Panc1 (cell line): ENCODE measurements around the gene IL1RAPL1. TPM values are rescaled to one million over a fixed set of nuclear protein-coding genes. Genes with fewer than 3 reads are reported as not detected.

Experiments used
- ATAC-seq: fragments of 200-7000 bp; cut with Tn5 transposase; 2 replicates; pipeline ENCODE4 v1.9.1; 2020; ENCODE audit warnings: mild to moderate bottlenecking, moderate library complexity
- BruUV-seq: library from RNA; stranded (reverse); fragments of 400-500 nt; replicated peaks from 2 replicates; lab custom pipeline; 2021; lab: Mats Ljungman, UMichigan
- CTCF ChIA-PET: fragments of 300-600 bp; sonication (Branson Sonifier 250); formaldehyde crosslinking; loops from one replicate; lab custom pipeline; 2022; ENCODE audit warnings: antibody characterized with exemption; lab: Charles Lee
- POLR2A ChIA-PET: fragments of 300-600 bp; sonication (Branson Sonifier 250); formaldehyde crosslinking; loops from one replicate; lab custom pipeline; 2022; ENCODE audit warnings: antibody characterized with exemption; lab: Charles Lee
- DNase-seq: peaks from one replicate; pipeline ENCODE4 v3.0.0-alpha.2; 2010; ENCODE audit warnings: low read depth, low spot score
- H3K27ac ChIP-seq: 2 replicates; pipeline ENCODE4 v1.5.1; 2011; ENCODE audit warnings: mild to moderate bottlenecking, low read length, inconsistent platforms
- H3K27me3 ChIP-seq: fragments of 200-500 bp; sonication (Bioruptor generic); 2 replicates; pipeline ENCODE4 v1.6.0; 2014; ENCODE audit warnings: low read length, inconsistent platforms; ENCODE audit not compliant: control insufficient read depth, insufficient read depth
- H3K36me3 ChIP-seq: fragments of 200-500 bp; sonication (Bioruptor generic); 2 replicates; pipeline ENCODE4 v1.5.1; 2014; ENCODE audit warnings: inconsistent platforms, mild to moderate bottlenecking, low read length, moderate library complexity; ENCODE audit not compliant: control insufficient read depth, insufficient read depth
- H3K4me1 ChIP-seq: 2 replicates; pipeline ENCODE4 v1.5.1; 2011; ENCODE audit warnings: inconsistent platforms, mild to moderate bottlenecking, low read length, moderate library complexity; ENCODE audit not compliant: control insufficient read depth, insufficient read depth
- H3K4me3 ChIP-seq, 2 experiments: 2 replicates each; pipeline ENCODE4 v1.5.1; 2011 to 2012; ENCODE audit warnings: low read depth in 2 of 2, low read length in 2 of 2, mild to moderate bottlenecking in 2 of 2, inconsistent platforms in 1 of 2, moderate library complexity in 1 of 2
- H3K9me3 ChIP-seq: fragments of 200-500 bp; sonication (Bioruptor generic); 2 replicates; pipeline ENCODE4 v1.5.1; 2014; ENCODE audit warnings: low read depth, mild to moderate bottlenecking, inconsistent platforms, low read length, moderate library complexity; ENCODE audit not compliant: control insufficient read depth, insufficient read depth
- CTCF ChIP-seq: fragments of 450-650 bp; IDR thresholded peaks from 2 replicates; pipeline ENCODE4 v1.5.1; 2017; ENCODE audit warnings: mild to moderate bottlenecking
- POLR2AphosphoS5 ChIP-seq: IDR thresholded peaks from 2 replicates; pipeline ENCODE4 v1.6.1; 2012; ENCODE audit warnings: mild to moderate bottlenecking, low read depth, low read length, moderate library complexity
- REST ChIP-seq, 2 experiments: IDR thresholded peaks; 2 replicates each; pipeline ENCODE4 v1.6.1; 2011 to 2012; ENCODE audit warnings: low read depth in 2 of 2, control low read depth in 1 of 2, low read length in 1 of 2, mild to moderate bottlenecking in 1 of 2, moderate library complexity in 1 of 2; ENCODE audit not compliant: insufficient read depth in 1 of 2
- SIN3A ChIP-seq: IDR thresholded peaks from 2 replicates; pipeline ENCODE4 v1.6.1; 2012; ENCODE audit warnings: low read depth, mild to moderate bottlenecking, low read length, moderate library complexity, borderline replicate concordance; ENCODE audit not compliant: insufficient read depth
- TCF7L2 ChIP-seq: IDR thresholded peaks from 2 replicates; pipeline ENCODE4 v1.6.1; 2011; ENCODE audit warnings: mild to moderate bottlenecking, low read depth, low read length, inconsistent platforms
- in situ Hi-C: cut with HindIII; loops from 2 replicates; pipeline ENCODE4 v1.10.0; 2016; ENCODE audit warnings: low sequenced_read_pairs, low pct_unique_long_range_greater_than_20kb
- intact Hi-C: fragments of 100-400 bp; cut with micrococcal nuclease; formaldehyde crosslinking; loops from one replicate; pipeline ENCODE4 v1.10.0; 2022; ENCODE audit not compliant: unreplicated experiment
- total RNA-seq: library from RNA; stranded (reverse); gene quantifications from one replicate; pipeline ENCODE4 v1.2.1, GENCODE V29; 2021; ENCODE audit not compliant: unreplicated experiment

IL1RAPL1 gene
- total RNA-seq, 1 experiment from 2014 or later = 0.59 TPM

- H3K9me3 ChIP-seq = no peaks in the 10 kb centered on the region
- POLR2A ChIA-PET = no interaction called here
- BruUV-seq = no TSS peak
- CTCF ChIA-PET = no interaction called here
- DNase-seq = no peak
- H3K27ac ChIP-seq = no peak overlapping the region
- TF ChIP-seq TCF7L2 (no peak), POLR2AphosphoS5 (no peak), REST (IDR thresholded peaks at IDR 0.05; ENCODE audit: insufficient read depth in 1 of 2, low read depth in 2 of 2, low read length in 1 of 2) (no peak), SIN3A (no peak), CTCF (no peak)
- intact Hi-C loops = no loop called here
- H3K4me3 ChIP-seq = no peak overlapping the region
- H3K36me3 ChIP-seq = no peaks in the 10 kb centered on the region
- no peaks in the 10 kb centered on the region for H3K27me3 ChIP-seq
- ATAC-seq = no peak
- in situ Hi-C loops = no loop called here
- no peaks in the 10 kb centered on the region for H3K4me1 ChIP-seq
Measured at GRCh38 chrX:28901637-28902036, 314.4 kb downstream of the IL1RAPL1 start.

- no peak overlapping the region for H3K27ac ChIP-seq
- intact Hi-C loops (no loop called here), in situ Hi-C loops (no loop called here)
- no peaks in the 10 kb centered on the region for H3K36me3 ChIP-seq
- no peak overlapping the region for H3K4me3 ChIP-seq
- BruUV-seq = no TSS peak
- CTCF ChIA-PET = no interaction called here
- no peaks in the 10 kb centered on the region for H3K9me3 ChIP-seq
- ATAC-seq = no peak
- H3K27me3 ChIP-seq = no peaks in the 10 kb centered on the region
- DNase-seq = no peak
- POLR2A ChIA-PET = no interaction called here
- TF ChIP-seq POLR2AphosphoS5 = no peak
- TF ChIP-seq SIN3A = no peak
- TF ChIP-seq REST (IDR thresholded peaks at IDR 0.05; ENCODE audit: insufficient read depth in 1 of 2, low read depth in 2 of 2, low read length in 1 of 2) = no peak
- no peak for TF ChIP-seq TCF7L2
- TF ChIP-seq CTCF = no peak
- no peaks in the 10 kb centered on the region for H3K4me1 ChIP-seq
Measured at GRCh38 chrX:28910487-28910886, 323.2 kb downstream of the IL1RAPL1 start.
